KMS-11 (cell line): ENCODE measurements around the gene DMKN.
"Not testable (repeated sequence)": the region's sequence is repeated elsewhere in the genome, so short reads cannot be mapped to it uniquely, and the experiment has no call there.

Experiments used
- H2AFZ ChIP-seq: fragments of 200-600 bp; sonication (generic); 2 replicates; pipeline ENCODE4 v1.6.1; 2016; ENCODE audit warnings: antibody characterized with exemption, mixed run types, low read depth
- H3K27ac ChIP-seq: fragments of 200-600 bp; sonication (generic); 2 replicates; pipeline ENCODE4 v1.6.1; 2016; ENCODE audit warnings: mild to moderate bottlenecking, mixed run types
- H3K27me3 ChIP-seq: fragments of 200-600 bp; sonication (generic); 2 replicates; pipeline ENCODE4 v1.6.1; 2017; ENCODE audit warnings: mild to moderate bottlenecking, low read depth, mixed run types, moderate library complexity; ENCODE audit not compliant: insufficient read depth
- H3K36me3 ChIP-seq: fragments of 200-600 bp; sonication (generic); 2 replicates; pipeline ENCODE4 v1.6.1; 2017; ENCODE audit warnings: mild to moderate bottlenecking, mixed run types; ENCODE audit not compliant: insufficient read depth
- H3K4me1 ChIP-seq: fragments of 200-600 bp; sonication (generic); 2 replicates; pipeline ENCODE4 v1.6.1; 2016; ENCODE audit warnings: mild to moderate bottlenecking, low read depth, mixed run types; ENCODE audit not compliant: poor library complexity, severe bottlenecking
- H3K4me2 ChIP-seq: fragments of 200-600 bp; sonication (generic); 2 replicates; pipeline ENCODE4 v1.7.0; 2016; ENCODE audit warnings: mild to moderate bottlenecking, mixed run types
- H3K4me3 ChIP-seq: fragments of 200-600 bp; sonication (generic); IDR thresholded peaks from 2 replicates; pipeline ENCODE4 v1.6.1; 2017; ENCODE audit warnings: low read depth, low read length, mixed read lengths; ENCODE audit not compliant: insufficient read depth
- H3K79me2 ChIP-seq: fragments of 200-600 bp; sonication (generic); 2 replicates; pipeline ENCODE4 v1.6.1; 2016; ENCODE audit warnings: low read depth, mixed run types; ENCODE audit not compliant: insufficient read depth
- H3K9ac ChIP-seq: fragments of 200-600 bp; sonication (generic); 2 replicates; pipeline ENCODE4 v1.6.1; 2016; ENCODE audit warnings: mild to moderate bottlenecking, mixed run types
- H4K20me1 ChIP-seq: fragments of 200-600 bp; sonication (generic); 2 replicates; pipeline ENCODE4 v1.6.1; 2016; ENCODE audit warnings: mild to moderate bottlenecking, mixed run types; ENCODE audit not compliant: insufficient read depth
- TF ChIP-seq, protein P1 (sequence below): fragments of 200-600 bp; sonication (generic); conservative IDR thresholded peaks from 2 replicates; pipeline ENCODE4 v1.6.1; 2017; ENCODE audit warnings: low read depth, mild to moderate bottlenecking, antibody characterized with exemption, low read length, moderate library complexity, mixed read lengths

The DMKN gene

DNA sequence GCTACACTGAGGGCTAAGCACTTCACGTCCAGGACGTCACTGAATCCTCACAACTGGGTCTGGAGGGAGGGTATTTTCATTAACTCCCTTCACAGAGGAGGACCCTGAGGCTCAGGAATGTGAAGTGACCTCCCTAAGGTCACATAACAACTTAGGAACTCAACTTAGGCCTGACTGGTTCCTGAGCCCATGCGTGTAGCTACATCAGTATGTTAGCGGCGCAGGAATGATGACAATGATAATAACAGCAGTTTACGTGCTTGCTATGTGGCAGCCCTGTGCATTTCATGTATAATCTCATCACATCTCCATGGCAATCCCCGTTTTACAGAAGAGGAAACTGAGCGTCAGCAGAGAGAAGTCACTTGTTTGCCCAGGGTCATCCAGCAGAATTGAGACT lies 41.5 kb downstream of the DMKN start:
- Histone ChIP-seq H3K79me2 (no peaks in the 10 kb centered on the region), H3K4me2 (no peak overlapping the region), H3K27ac (no peak overlapping the region), H3K9ac (no peak overlapping the region), H3K27me3 (peaks cover 4% of the 10 kb centered on the region; the same call in 1 of the 2 replicates), H2AFZ (no peak overlapping the region), H3K4me1 (no peaks in the 10 kb centered on the region), H3K4me3 (no peak overlapping the region), H3K36me3 (no peaks in the 10 kb centered on the region), H4K20me1 (no peaks in the 10 kb centered on the region)
- TF ChIP-seq, protein P1, sequence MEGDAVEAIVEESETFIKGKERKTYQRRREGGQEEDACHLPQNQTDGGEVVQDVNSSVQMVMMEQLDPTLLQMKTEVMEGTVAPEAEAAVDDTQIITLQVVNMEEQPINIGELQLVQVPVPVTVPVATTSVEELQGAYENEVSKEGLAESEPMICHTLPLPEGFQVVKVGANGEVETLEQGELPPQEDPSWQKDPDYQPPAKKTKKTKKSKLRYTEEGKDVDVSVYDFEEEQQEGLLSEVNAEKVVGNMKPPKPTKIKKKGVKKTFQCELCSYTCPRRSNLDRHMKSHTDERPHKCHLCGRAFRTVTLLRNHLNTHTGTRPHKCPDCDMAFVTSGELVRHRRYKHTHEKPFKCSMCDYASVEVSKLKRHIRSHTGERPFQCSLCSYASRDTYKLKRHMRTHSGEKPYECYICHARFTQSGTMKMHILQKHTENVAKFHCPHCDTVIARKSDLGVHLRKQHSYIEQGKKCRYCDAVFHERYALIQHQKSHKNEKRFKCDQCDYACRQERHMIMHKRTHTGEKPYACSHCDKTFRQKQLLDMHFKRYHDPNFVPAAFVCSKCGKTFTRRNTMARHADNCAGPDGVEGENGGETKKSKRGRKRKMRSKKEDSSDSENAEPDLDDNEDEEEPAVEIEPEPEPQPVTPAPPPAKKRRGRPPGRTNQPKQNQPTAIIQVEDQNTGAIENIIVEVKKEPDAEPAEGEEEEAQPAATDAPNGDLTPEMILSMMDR, result no peak

GRCh38 chr19:35471075-35471474 lies 42.4 kb downstream of the DMKN start:
- H3K9ac ChIP-seq, H3K36me3 ChIP-seq, H4K20me1 ChIP-seq, H3K4me3 ChIP-seq, H3K4me2 ChIP-seq, H3K27ac ChIP-seq, H3K4me1 ChIP-seq, H2AFZ ChIP-seq, H3K79me2 ChIP-seq: not testable (repeated sequence)
- peaks cover 10% of the 10 kb centered on the region; the same call in 1 of the 2 replicates for H3K27me3 ChIP-seq

- Histone ChIP-seq H3K27ac (no peak overlapping the region), H3K4me1 (no peaks in the 10 kb centered on the region), H3K79me2 (no peaks in the 10 kb centered on the region), H3K4me3 (no peak overlapping the region), H3K4me2 (no peak overlapping the region), H3K27me3 (peaks cover 15% of the 10 kb centered on the region; the same call in 1 of the 2 replicates), H3K9ac (no peak overlapping the region), H4K20me1 (no peaks in the 10 kb centered on the region), H2AFZ (no peak overlapping the region), H3K36me3 (no peaks in the 10 kb centered on the region)
- TF ChIP-seq, protein P1, result no peak
These were observed 43.3 kb downstream of the DMKN start for GRCh38 chr19:35470128-35470527.

- TF ChIP-seq, protein P1, result no peak
- Histone ChIP-seq H3K27ac (no peak overlapping the region), H3K4me1 (no peaks in the 10 kb centered on the region), H3K4me3 (no peak overlapping the region), H3K4me2 (no peak overlapping the region), H4K20me1 (no peaks in the 10 kb centered on the region), H2AFZ (no peak overlapping the region), H3K27me3 (peaks cover 28% of the 10 kb centered on the region; the same call in 1 of the 2 replicates), H3K79me2 (no peaks in the 10 kb centered on the region), H3K9ac (no peak overlapping the region), H3K36me3 (no peaks in the 10 kb centered on the region)
These were observed 44.8 kb downstream of the DMKN start for GRCh38 chr19:35468637-35469036.

DNA sequence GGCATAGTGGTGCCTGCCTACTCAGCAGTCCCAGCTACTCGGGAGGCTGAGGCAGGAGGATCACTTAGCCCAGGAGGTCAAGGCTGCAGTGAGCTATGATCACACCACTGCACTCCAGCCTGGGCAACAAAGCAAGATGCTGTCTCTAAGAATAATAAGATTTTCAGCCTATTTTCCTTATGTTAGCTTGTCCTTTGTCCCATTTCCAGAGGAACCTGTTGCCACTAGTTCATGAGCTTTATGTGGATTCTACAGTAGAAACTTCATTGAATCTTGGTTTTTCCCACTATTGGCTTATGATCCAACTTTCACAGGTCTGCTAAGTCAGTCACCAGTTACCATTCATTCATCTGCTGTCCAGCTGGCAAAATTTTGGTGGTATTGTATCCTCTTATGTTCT lies 47.2 kb downstream of the DMKN start:
- H2AFZ ChIP-seq, result no peak overlapping the region
- no peaks in the 10 kb centered on the region for H3K4me1 ChIP-seq
- no peak overlapping the region for H3K27ac ChIP-seq
- TF ChIP-seq, protein P1, result no peak
- H3K27me3 ChIP-seq, result peaks cover 37% of the 10 kb centered on the region; the same call in 1 of the 2 replicates
- H4K20me1 ChIP-seq, result no peaks in the 10 kb centered on the region
- H3K79me2 ChIP-seq, result no peaks in the 10 kb centered on the region
- H3K36me3 ChIP-seq, result no peaks in the 10 kb centered on the region
- H3K4me2 ChIP-seq, result no peak overlapping the region
- no peak overlapping the region for H3K9ac ChIP-seq
- no peak overlapping the region for H3K4me3 ChIP-seq

- H3K27ac ChIP-seq, H4K20me1 ChIP-seq, H2AFZ ChIP-seq, H3K4me1 ChIP-seq, H3K36me3 ChIP-seq, H3K4me3 ChIP-seq, H3K9ac ChIP-seq, H3K4me2 ChIP-seq, H3K79me2 ChIP-seq: not testable (repeated sequence)
- H3K27me3 ChIP-seq, result peaks cover 46% of the 10 kb centered on the region; the same call in 1 of the 2 replicates
These were observed 50.5 kb downstream of the DMKN start for GRCh38 chr19:35462956-35463355.
